HepG2 (cell line): ENCODE measurements around the gene CNIH4.

Experiments
- FOXC1 ChIP-seq: sonication (generic); formaldehyde crosslinking; IDR thresholded peaks from 2 replicates; pipeline ENCODE4 v1.8.0; 2022; ENCODE audit warnings: mild to moderate bottlenecking, missing genetic modification reagents, borderline replicate concordance
- ZNF274 ChIP-seq: sonication (generic); formaldehyde crosslinking; IDR thresholded peaks from 2 replicates; pipeline ENCODE4 v1.5.1; 2020; ENCODE audit warnings: mild to moderate bottlenecking, missing genetic modification reagents

DNA sequence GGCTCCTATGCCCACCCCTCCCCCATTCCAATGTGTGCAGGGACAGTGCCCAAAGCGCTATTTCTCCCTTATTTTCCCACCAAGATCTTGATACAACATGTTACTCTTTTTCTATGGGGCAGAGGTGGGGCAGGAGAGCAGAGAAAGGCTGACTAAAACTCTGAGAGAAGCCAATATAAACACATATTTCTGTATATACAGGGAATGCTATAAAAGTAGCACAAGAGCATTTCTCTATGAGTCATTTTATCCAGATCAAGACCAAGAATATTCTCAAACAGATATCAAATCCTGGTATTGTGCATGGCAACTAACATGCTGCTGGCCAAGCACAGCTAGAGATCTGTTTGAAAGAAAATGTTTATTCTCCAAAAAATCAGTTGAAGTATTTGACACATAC is 70.7 kb downstream of the CNIH4 start:
- TF ChIP-seq FOXC1 (CRISPR knock-in tag) (no peak), ZNF274 (CRISPR knock-in tag) (no peak)
